ENCODE measurements around the gene HCCS.
"Not testable (repeated sequence)": the region's sequence is repeated elsewhere in the genome, so short reads cannot be mapped to it uniquely, and the experiment has no call there.

The HCCS gene

DNA sequence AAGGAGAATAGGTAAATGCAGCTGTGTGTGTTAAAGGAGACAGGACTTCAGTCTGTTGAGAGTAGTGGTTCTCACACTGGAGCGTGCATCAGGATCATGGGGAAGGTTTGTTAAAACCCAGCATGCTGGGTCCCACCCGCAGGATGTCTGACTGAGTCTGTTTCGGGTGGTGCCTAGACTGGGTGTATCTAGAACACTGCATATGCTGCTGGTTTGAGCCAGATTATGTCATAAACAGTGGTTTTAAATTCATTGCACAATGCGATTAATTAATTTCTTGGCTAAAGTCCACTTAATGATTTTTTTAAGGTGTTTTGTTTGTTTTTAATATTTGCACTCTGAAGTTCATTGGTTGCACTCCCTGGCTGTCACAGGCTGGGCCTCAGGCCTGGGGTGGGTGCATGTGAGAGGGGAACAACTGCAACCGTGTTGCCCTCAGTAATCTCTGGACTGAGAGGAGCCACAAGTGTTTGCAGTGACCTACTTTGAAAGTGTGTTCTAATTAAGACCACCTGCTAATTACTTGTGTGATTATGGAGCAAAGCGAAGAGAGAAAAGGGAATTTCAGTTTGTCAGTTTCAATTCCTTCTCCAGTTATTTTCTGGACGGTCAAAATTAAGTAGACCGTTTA lies 8.3 kb downstream of the HCCS start:
- no peak overlapping the region for H3K4me3 ChIP-seq (ENCODE audit: low read depth, low read length)
- TF ChIP-seq, protein P1, sequence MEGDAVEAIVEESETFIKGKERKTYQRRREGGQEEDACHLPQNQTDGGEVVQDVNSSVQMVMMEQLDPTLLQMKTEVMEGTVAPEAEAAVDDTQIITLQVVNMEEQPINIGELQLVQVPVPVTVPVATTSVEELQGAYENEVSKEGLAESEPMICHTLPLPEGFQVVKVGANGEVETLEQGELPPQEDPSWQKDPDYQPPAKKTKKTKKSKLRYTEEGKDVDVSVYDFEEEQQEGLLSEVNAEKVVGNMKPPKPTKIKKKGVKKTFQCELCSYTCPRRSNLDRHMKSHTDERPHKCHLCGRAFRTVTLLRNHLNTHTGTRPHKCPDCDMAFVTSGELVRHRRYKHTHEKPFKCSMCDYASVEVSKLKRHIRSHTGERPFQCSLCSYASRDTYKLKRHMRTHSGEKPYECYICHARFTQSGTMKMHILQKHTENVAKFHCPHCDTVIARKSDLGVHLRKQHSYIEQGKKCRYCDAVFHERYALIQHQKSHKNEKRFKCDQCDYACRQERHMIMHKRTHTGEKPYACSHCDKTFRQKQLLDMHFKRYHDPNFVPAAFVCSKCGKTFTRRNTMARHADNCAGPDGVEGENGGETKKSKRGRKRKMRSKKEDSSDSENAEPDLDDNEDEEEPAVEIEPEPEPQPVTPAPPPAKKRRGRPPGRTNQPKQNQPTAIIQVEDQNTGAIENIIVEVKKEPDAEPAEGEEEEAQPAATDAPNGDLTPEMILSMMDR (IDR thresholded peaks at IDR 0.05; ENCODE audit: low read depth, low read length) = no peak

DNA sequence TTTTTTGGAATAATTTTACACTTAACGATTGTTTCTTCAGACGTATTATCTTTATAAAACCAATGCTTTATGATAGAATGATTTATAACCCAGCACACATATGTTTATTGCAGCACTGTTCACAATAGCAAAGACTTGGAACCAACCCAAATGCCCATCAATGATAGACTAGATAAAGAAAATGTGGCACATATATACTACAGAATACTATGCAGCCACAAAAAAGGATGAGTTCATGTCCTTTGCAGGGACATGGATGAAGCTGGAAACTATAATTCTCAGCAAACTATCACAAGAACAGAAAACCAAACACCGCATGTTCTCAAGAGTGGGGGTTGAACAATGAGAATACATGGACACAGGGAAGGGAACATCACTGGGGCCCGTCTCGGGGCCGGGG lies 12.0 kb downstream of the HCCS start:
- H3K4me3 ChIP-seq (ENCODE audit: low read depth, low read length) = not testable (repeated sequence)

DNA sequence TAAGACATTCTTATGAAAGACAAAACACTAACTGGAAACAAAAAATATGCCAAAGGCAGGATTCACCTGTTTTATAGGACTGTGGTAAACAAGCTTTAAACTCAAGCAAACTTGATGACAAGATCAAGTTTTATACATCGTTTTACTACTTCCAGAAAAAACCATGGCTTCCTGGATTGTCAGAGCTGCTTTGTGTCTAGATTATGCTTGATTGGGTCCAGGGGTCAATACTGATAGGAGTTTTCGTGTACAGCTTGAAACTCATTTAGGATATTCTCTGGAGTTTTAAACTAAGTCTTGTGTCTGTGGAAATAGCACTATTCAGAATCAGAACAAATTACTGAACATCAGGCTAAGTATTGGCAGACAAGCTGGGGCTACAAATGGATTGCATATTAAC lies 13.0 kb downstream of the HCCS start:
- H3K4me3 ChIP-seq (ENCODE audit: low read depth, low read length) = no peak overlapping the region
- TF ChIP-seq, protein P1 (IDR thresholded peaks at IDR 0.05; ENCODE audit: low read depth, low read length) = no peak

DNA sequence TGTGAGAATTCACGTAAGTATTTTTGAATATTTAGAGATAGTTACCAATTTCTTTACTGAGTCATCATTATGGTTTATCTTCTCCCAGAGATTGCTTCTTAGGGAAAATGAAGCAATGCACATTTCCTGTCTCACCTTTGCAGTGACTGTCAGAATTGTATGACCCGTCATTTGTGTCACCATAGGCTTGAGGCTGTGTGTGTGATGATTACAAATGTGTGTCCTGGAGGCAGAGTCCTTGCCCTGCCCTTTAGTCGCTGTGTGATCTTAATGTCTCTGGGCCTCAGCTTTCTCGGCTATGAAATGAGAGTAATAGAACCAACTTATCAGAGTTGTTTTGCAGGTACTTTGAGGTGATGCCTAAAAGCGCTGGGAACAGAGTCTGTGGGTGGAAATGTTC lies 13.9 kb downstream of the HCCS start:
- no peak overlapping the region for H3K4me3 ChIP-seq (ENCODE audit: low read depth, low read length)
- TF ChIP-seq, protein P1 (IDR thresholded peaks at IDR 0.05; ENCODE audit: low read depth, low read length) = no peak

DNA sequence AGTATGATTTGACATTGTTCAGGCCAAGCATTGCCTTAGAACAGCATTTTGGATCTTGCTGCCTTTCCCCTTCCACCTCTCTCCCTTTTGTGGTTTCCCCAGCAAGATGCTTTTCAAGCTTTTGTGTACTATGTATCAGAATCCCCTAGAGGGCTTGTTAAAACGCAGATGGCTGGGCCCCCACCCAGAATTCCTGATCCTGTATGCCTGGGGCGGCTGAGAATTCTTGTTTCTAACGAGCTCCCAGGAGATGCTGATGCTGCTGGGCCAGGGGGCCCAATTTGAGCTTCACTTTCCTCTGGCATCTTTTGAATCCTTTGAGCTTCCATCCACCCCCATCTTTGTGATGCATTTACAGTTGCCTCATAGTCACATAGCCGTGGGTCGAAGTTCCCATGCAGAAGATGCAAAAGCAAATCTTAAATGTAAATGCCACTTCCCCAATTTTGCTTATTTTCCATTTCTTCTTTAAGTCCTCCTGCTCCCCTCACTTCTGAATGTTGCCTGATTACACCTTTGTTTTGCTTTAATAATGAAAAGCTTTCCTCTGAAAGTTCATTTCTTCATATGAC lies 18.5 kb downstream of the HCCS start:
- TF ChIP-seq, protein P1 (IDR thresholded peaks at IDR 0.05; ENCODE audit: low read depth, low read length) = no peak
- H3K4me3 ChIP-seq (ENCODE audit: low read depth, low read length) = no peak overlapping the region

DNA sequence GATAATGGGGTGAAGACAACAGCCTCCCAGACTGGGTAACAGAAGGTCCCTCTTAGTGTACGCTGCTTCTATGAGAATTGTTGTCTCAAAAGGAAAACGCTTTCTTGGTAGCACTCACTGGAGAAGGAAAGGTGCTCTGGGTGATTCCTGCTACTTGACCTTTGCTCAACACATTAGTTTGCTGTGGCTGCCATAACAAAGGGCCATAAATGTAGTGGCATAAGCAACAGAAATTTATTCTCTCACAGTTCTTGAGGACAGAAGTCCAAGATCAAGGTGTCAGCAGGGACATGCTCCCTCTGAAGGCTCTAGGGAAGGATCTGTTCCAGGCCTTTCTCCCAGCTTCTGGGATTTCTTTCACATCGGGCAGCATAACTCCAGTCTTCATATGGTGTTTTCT lies 19.0 kb downstream of the HCCS start:
- no peak overlapping the region for H3K4me3 ChIP-seq (ENCODE audit: low read depth, low read length)
- TF ChIP-seq, protein P1 (IDR thresholded peaks at IDR 0.05; ENCODE audit: low read depth, low read length) = no peak

DNA sequence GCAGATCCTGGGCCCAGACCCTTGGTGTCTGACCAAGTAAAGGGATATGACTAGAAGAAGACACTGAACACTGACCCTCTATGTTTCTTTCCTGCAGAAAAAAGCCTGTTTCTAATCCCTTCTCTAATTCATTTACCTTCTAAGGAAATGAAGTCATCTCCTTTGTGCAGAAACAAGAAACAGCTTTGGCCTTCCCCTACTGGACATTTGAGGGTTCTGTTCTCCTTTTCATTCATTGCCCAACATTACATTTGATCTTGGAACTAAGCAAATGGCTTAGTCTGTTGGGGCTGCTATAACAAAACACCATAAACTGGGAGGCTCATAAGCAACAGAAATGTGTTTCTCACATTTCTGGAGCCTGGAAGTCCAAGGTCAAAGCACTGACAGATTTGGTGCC lies 20.0 kb downstream of the HCCS start:
- no peak overlapping the region for H3K4me3 ChIP-seq (ENCODE audit: low read depth, low read length)
- TF ChIP-seq, protein P1 (IDR thresholded peaks at IDR 0.05; ENCODE audit: low read depth, low read length) = no peak
